HG02884 (cell line): ENCODE data around the gene SLC10A3.

ENCODE experiments used
- ATAC-seq: cut with Tn5 transposase; IDR thresholded peaks from one replicate; pipeline ENCODE4 v1.9.1; 2021; ENCODE audit warnings: mild to moderate bottlenecking, moderate library complexity; ENCODE audit not compliant: unreplicated experiment

The SLC10A3 gene

GRCh38 chrX:154490414-154491083 is at the start of gene SLC10A3:
Gene SLC10A3, minus strand, starts transcription at chrX:154490629. Its CDS starts 1,689 bp downstream, at chrX:154488940.
- peak; percentile 75 for ATAC-seq

GRCh38 chrX:154539077-154539476 is 48.6 kb upstream of the SLC10A3 start:
- ATAC-seq = no peak

DNA sequence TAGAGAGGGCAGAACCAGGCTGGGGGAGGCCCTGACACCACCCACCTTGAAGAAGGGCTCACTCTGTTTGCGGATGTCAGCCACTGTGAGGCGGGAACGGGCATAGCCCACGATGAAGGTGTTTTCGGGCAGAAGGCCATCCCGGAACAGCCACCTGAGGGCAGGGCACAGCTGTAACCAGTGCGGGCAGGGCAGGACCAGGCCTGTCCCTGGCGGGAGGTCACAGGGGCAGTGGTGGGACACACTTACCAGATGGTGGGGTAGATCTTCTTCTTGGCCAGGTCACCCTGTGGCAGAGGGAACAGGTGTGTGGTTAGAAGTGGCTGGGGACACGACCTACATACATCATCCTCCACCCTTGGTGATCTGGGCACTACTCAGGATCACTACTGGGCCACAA is 45.5 kb upstream of the SLC10A3 start:
- ATAC-seq = no peak

GRCh38 chrX:154534526-154535322 is 44.3 kb upstream of the SLC10A3 start:
- peak; percentile 66 for ATAC-seq

DNA sequence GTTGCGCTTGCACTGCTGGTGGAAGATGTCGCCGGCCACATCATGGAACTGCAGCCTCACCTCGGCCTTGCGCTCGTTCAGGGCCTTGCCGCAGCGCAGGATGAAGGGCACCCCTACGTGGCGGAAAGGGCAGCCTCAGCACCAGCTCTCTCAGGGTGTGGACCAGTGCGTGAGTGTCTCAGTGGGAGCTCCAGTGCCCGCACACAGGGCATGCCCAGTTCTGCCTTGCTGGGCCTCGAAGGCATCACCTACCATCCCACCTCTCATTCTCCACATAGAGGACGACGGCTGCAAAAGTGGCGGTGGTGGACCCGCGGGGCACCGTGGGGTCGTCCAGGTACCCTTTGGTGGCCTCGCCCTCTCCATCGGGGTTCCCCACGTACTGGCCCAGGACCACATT is 42.3 kb upstream of the SLC10A3 start:
- no peak for ATAC-seq

- no peak for ATAC-seq
Measured at GRCh38 chrX:154531626-154532025, 41.2 kb upstream of the SLC10A3 start.

- no peak for ATAC-seq
Measured at GRCh38 chrX:154530286-154530685, 39.9 kb upstream of the SLC10A3 start.

- ATAC-seq = no peak
Measured at GRCh38 chrX:154529206-154529612, 38.8 kb upstream of the SLC10A3 start.

DNA sequence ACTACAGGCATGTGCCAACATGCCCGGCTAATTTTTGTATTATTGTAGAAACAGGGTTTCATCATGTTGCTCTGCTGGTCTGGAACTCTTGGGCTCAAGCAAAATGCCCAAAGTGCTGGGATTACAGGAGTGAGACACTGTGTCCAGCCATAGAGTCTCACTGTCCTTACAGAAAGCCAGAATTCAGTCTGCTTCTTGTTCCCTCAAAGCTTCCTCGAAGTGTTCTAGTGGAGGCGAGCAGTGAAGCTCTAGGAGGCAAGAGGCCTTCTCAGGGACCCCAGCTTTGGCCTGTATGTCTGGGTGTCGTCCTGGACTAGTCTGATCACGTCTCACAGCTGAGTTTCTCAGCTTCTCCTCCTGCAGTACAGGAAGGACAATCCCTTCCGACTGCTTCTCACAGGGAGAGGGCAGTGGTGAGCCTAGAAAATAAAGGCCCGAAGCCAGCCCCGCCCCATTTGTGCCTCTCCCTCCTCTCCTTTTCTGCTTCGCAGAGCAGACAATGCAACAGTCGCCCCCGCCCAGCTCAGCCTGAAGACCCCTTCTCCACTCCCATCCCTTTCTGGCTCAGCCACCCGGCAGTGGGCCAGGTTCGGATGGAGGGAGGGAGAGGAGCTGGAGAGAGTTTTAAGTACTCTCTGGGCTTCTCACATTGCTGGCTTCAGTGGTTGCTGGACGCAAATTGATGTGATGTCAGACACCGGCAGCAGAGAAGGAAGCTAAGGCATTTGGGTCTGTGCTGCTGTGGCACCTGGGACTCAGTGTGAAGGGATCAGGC is 36.7 kb upstream of the SLC10A3 start:
- peak; percentile 48 for ATAC-seq

DNA sequence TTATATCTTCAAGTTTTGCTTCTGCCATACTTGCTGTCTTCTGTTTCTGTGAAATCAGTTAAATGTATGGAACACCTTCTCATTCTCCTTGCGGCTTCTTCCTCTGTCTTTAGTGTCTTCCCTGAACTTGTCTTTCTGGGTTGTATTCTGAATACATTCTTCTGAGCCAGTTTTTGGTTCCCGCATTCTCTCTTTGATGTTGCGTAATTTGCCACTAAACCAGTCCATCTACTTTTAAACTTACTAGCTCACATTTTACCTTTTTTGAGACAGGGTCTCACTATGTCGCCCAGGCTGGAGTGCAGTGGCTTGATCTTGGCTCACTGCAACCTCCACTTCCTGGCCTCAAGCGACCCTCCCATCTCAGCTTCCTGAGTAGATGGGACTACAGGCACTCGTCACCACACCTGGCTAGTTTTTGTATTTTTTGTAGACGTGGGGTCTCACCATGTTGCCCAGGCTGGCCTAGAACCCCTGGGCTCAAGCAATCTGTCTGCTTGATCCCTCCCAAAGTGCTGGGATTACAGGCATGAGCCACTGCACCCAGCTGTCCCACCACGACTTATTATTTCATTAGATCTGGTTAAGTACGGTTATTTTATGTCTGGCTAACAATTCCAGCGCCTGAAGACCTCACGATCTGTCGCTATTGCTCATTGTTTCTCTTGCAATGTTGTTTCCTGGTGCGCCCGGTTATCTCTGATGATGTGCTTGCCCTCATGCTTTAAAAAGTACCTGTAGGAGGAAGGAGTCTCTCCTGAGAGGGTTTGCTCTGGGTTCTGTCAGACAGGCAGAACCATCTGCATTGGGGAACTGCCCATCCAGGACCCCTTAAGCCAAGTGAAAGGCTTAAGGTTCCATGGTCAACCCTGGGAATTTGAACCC is 35.4 kb upstream of the SLC10A3 start:
- no peak for ATAC-seq

GRCh38 chrX:154519389-154519788 is 29.0 kb upstream of the SLC10A3 start:
- ATAC-seq = no peak

- ATAC-seq = no peak
Measured at GRCh38 chrX:154517101-154517781, 26.8 kb upstream of the SLC10A3 start.

GRCh38 chrX:154516656-154517100 is 26.2 kb upstream of the SLC10A3 start:
- peak; percentile 3 for ATAC-seq

DNA sequence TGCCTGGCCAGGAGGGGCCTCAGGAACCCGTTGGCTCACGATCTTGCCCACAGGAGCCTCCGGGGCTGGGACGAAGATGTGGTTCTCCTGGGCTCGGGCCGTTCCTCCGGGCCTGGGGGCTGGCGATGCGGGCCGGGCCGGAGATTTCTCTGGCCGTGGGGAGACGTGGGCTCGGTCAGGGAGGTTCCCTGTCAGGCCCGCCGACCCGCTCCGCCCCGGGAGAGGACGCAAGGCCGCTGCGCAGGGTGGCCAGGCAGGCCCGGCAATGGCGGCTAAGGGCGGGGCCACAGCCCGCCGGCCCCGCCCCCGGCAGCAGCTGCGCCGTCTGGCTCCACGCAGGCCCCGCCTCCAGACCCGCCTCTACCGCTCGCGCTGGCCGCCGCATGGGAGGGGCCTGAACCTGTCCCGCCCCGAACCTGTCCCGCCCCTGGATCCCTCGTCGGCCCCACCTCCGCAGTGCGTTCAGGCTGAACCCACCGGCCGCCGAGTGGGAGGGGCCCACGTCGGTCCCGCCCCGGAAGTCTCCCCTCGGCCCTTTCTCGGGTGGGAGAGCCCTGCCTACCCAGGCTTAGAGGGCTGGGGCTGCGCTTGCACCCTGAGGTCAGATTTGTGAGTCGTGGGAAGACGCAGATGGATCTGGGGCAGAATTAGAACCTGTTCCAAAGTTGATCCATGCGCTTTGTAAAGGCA is 25.7 kb upstream of the SLC10A3 start, which contains the start of gene FAM3A:
Gene FAM3A (minus strand): TSS at position 267 of the 690 bp plus-strand sequence. CDS start 460 bp downstream, outside the sequence.
- ATAC-seq = peak; percentile 80

DNA sequence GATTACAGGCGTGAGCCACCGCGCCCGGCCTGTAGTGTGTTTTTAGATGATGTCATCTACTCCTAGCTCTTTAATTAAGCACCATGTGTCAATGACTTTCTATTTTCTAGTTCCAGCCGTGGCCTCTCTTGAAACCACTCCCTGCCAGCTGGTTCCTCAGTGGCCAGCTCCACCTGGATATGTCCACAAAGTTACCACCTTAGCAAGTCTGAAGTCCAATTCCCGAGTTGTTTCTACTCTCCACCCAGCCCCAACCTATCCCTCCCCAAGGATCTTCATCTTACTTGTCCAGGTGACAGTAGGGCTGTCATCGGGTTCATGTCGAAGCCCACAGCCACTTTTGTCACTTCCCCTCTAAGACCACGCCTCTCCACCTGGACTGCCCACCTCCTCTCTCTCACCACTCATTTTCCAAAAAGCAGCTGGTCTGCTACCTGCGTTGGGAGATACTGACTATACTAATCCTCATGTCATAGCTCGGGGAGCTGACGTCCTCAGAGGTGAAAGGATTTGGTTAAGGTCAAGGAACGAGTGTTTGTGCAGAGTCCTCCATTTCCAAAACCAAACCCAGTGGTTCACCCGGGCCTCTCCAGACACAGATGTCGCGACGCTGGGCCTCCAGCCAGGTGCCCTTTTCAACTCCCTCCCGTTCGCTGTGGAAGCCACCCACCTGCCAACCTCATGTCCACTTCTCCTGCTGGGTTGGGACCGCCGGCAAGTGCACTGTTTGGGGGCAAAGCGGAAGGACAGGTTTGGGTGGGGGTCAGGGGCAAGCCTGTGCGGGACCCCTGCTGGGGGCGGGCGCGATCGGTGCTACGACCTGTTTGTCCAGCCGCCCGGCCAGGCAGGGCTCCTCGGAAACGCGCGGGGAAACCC is 24.9 kb upstream of the SLC10A3 start:
- ATAC-seq = no peak

- no peak for ATAC-seq
Measured at GRCh38 chrX:154513716-154514115, 23.3 kb upstream of the SLC10A3 start.

GRCh38 chrX:154512879-154513553 is 22.6 kb upstream of the SLC10A3 start:
- no peak for ATAC-seq

GRCh38 chrX:154511761-154512160 is 21.3 kb upstream of the SLC10A3 start:
- no peak for ATAC-seq
